ENCODE measurements around the gene GOLGA6C.
"Not testable (repeated sequence)": the region's sequence is repeated elsewhere in the genome, so short reads cannot be mapped to it uniquely, and the experiment has no call there.

DNA sequence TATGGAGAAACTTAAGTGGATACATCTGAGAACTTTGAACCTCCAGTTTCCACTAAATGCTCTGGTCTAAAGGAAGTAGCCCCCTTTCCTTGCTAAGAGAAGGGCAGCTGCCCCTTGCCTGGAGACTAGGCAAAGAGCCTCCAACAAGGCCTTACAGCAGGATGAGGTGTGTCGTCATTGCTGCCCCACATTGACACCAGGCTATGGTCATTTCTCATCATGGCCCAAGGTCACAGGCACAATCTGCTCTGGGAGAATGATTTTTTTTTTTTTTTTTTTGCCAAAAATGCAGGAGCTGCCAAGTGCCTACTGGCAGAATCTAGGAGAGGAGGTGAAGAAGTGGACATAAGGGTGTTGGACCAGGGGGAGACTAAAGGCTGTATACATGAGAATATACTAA is 12.4 kb upstream of the GOLGA6C start:
- TF ChIP-seq SP1 (IDR thresholded peaks at IDR 0.05); HDGF (IDR thresholded peaks at IDR 0.05; ENCODE audit: borderline replicate concordance); ELF4 (IDR thresholded peaks at IDR 0.05); ARNT (IDR thresholded peaks at IDR 0.05); FOXA1 (IDR thresholded peaks at IDR 0.05); L3MBTL2 (conservative IDR thresholded peaks at IDR 0.05); BHLHE40 (IDR thresholded peaks at IDR 0.05; ENCODE audit: borderline replicate concordance); FOXM1 (IDR thresholded peaks at IDR 0.05; ENCODE audit: borderline replicate concordance); FOXK2 (IDR thresholded peaks at IDR 0.05): not testable (repeated sequence)
